Left lung (tissue), 10 donors: ENCODE results near the gene ABHD13. TPM values are rescaled to one million over a fixed set of nuclear protein-coding genes. Genes with fewer than 3 reads are reported as not detected.
"Not testable (repeated sequence)": the region's sequence is repeated elsewhere in the genome, so short reads cannot be mapped to it uniquely, and the experiment has no call there.

Experiments
- ATAC-seq: fragments of 200-7000 bp; cut with Tn5 transposase; one replicate; pipeline ENCODE4 v1.9.1; 2020; ENCODE audit warnings: moderate library complexity
- DNase-seq, 4 donors: peaks; one replicate each; pipeline ENCODE4 v3.0.0-alpha.2; 2013 to 2020
- H3K27ac ChIP-seq, 2 donors: fragments of 200-600 bp; sonication (generic) in 1 of 2; one replicate each; pipeline versions ENCODE4 v1.5.0 to v1.8.0; 2020 to 2021
- H3K27me3 ChIP-seq, 2 donors: fragments of 200-600 bp; sonication (generic) in 1 of 2; one replicate each; pipeline versions ENCODE4 v1.5.0 to v1.8.0; 2020 to 2021
- H3K36me3 ChIP-seq, 2 donors: fragments of 200-600 bp; sonication (generic) in 1 of 2; one replicate each; pipeline versions ENCODE4 v1.5.0 to v1.8.0; 2020 to 2021
- H3K4me1 ChIP-seq, 2 donors: fragments of 200-600 bp; one replicate each; pipeline ENCODE4 v1.8.0; 2021
- H3K4me3 ChIP-seq, 2 donors: fragments of 200-600 bp; sonication (generic) in 1 of 2; one replicate each; pipeline versions ENCODE4 v1.5.0 to v1.8.0; 2020 to 2021; ENCODE audit warnings: mild to moderate bottlenecking in 1 of 2
- H3K9me3 ChIP-seq, 2 donors: fragments of 200-600 bp; sonication (generic) in 1 of 2; one replicate each; pipeline versions ENCODE4 v1.5.0 to v1.8.0; 2020 to 2021
- CTCF ChIP-seq, 2 donors: fragments of 200-600 bp; sonication (generic) in 1 of 2; IDR thresholded peaks; one replicate each; pipeline versions ENCODE4 v1.5.0 to v1.8.0; 2021; ENCODE audit warnings: antibody characterized with exemption in 2 of 2
- intact Hi-C, 2 donors: fragments of 100-400 bp; cut with DNase I; formaldehyde crosslinking; loops; one replicate each; pipeline versions ENCODE4 v1.11.2 to v1.14.2; 2022
- polyA plus RNA-seq, 6 donors: library from polyadenylated mRNA; unstranded; fragments of 120-200 nt; gene quantifications; one replicate each; pipeline ENCODE4 v1.2.1, GENCODE V29; 2013; ENCODE audit not compliant: insufficient read length in 6 of 6
- total RNA-seq, 2 donors: library from RNA; stranded (reverse); fragmentation: NEBNext Ultra II Directional; extraction: Animal tissue kit (Norgen Biotek cat#: 25700); gene quantifications; one replicate each; pipeline ENCODE4 v1.2.1, GENCODE V29; 2021
- donor health status: DM: no; HTN: yes; CAD: no.
- donor health status: DM: no; HTN: no; CAD: no.

ABHD13 gene
- total and polyA plus RNA-seq, 8 donors: 9.7 to 15.5 (median 13.4) TPM

- no peaks in the 10 kb centered on the region for H3K9me3 ChIP-seq
- peaks cover 9 to 37% of the 10 kb centered on the region in 2 donors for H3K4me1 ChIP-seq
- H3K27ac ChIP-seq: peak overlapping the region; percentile 10 to 96
- DNase-seq (peak in 1 of 4 donors; percentile 38), ATAC-seq (no peak)
- intact Hi-C loops: no loop called here
- no peaks in the 10 kb centered on the region for H3K36me3 ChIP-seq
- TF ChIP-seq CTCF (IDR thresholded peaks at IDR 0.05): no peak
- no peaks in the 10 kb centered on the region for H3K27me3 ChIP-seq
- peak overlapping the region in 1 of 2 donors; percentile 1 for H3K4me3 ChIP-seq
Measured at GRCh38 chr13:108266321-108266990, 48.3 kb downstream of the ABHD13 start.

- Histone ChIP-seq H3K27ac (peak overlapping the region in 1 of 2 donors; percentile 96), H3K36me3 (no peaks in the 10 kb centered on the region), H3K9me3 (no peaks in the 10 kb centered on the region), H3K27me3 (no peaks in the 10 kb centered on the region), H3K4me3 (peak overlapping the region in 1 of 2 donors; percentile 1), H3K4me1 (peaks cover 9 to 41% of the 10 kb centered on the region in 2 donors)
- intact Hi-C loops: no loop called here
- ATAC-seq (no peak), DNase-seq (no peak)
- TF ChIP-seq CTCF (IDR thresholded peaks at IDR 0.05): no peak
Measured at GRCh38 chr13:108267347-108267746, 49.2 kb downstream of the ABHD13 start.

- H3K4me3 ChIP-seq, H3K9me3 ChIP-seq, intact Hi-C loops, H3K36me3 ChIP-seq, ATAC-seq, H3K27me3 ChIP-seq, DNase-seq: not testable (repeated sequence)
- Histone ChIP-seq H3K27ac (peak overlapping the region in 1 of 2 donors; percentile 96), H3K4me1 (peaks cover 9 to 45% of the 10 kb centered on the region in 2 donors)
Measured at GRCh38 chr13:108267855-108268254, 49.7 kb downstream of the ABHD13 start.

- peak; percentile 81 for ATAC-seq
- H3K4me1 ChIP-seq: peaks cover 9 to 50% of the 10 kb centered on the region in 2 donors
Measured at GRCh38 chr13:108268466-108269112, 50.4 kb downstream of the ABHD13 start.

GRCh38 chr13:108269601-108270328, 51.6 kb downstream of the ABHD13 start, which contains the start of gene TNFSF13B:
Gene TNFSF13B (plus strand): TSS chr13:108269718. CDS start chr13:108269896, 178 bp downstream.
- DNase-seq: peak; percentile 36 to 92 (median 55)
- TF ChIP-seq CTCF (IDR thresholded peaks at IDR 0.05): no peak

More at GRCh38 chr13:108268466-108269112, 50.4 kb downstream of the ABHD13 start:
- peak in 1 of 4 donors; percentile 42 for DNase-seq
- no peak for TF ChIP-seq CTCF (IDR thresholded peaks at IDR 0.05)
- intact Hi-C loops: no loop called here
- no peaks in the 10 kb centered on the region for H3K9me3 ChIP-seq
- H3K27me3 ChIP-seq: no peaks in the 10 kb centered on the region
- no peak overlapping the region for H3K4me3 ChIP-seq
- H3K27ac ChIP-seq: peak overlapping the region; percentile 83 to 96
- H3K36me3 ChIP-seq: no peaks in the 10 kb centered on the region

More at GRCh38 chr13:108269601-108270328, 51.6 kb downstream of the ABHD13 start, which contains the start of gene TNFSF13B:
- Histone ChIP-seq H3K4me3 (peak within 1 kb of the TSS; percentile 34 to 51), H3K27ac (peak within 1 kb of the TSS; percentile 83 to 96), H3K9me3 (no peaks in the 10 kb centered on the region), H3K27me3 (no peaks in the 10 kb centered on the region), H3K36me3 (no peaks in the 10 kb centered on the region), H3K4me1 (peaks cover 9 to 51% of the 10 kb centered on the region in 2 donors)
- peak; percentile 73 for ATAC-seq
- intact Hi-C loops: no loop called here
